Upper lobe of left lung (tissue), 4 donors: ENCODE measurements around the gene PSMG3.

Experiments
- CTCF ChIP-seq, 6 experiments: fragments of 450-650 bp in 4 of 6; fragments of 200-600 bp in 2 of 6; sonication (generic) in 2 of 6; IDR thresholded peaks; one replicate each; pipeline ENCODE4 v1.5.1; 2016 to 2019; ENCODE audit warnings: antibody characterized with exemption in 6 of 6
- POLR2A ChIP-seq, 4 donors: fragments of 450-650 bp; IDR thresholded peaks; one replicate each; pipeline ENCODE4 v1.5.1; 2016 to 2017; ENCODE audit warnings: antibody characterized with exemption in 4 of 4, mild to moderate bottlenecking in 2 of 4
- POLR2AphosphoS5 ChIP-seq, 2 donors: sonication (generic); formaldehyde crosslinking; IDR thresholded peaks; one replicate each; pipeline ENCODE4 v1.5.1; 2017; ENCODE audit warnings: antibody characterized with exemption in 2 of 2

- no peak for TF ChIP-seq POLR2AphosphoS5 (IDR thresholded peaks at IDR 0.05)
- TF ChIP-seq POLR2A (IDR thresholded peaks at IDR 0.05): no peak
- no peak for TF ChIP-seq CTCF (IDR thresholded peaks at IDR 0.05)
Measured at GRCh38 chr7:1607001-1607400, 37.2 kb upstream of the PSMG3 start.
